Measurements from ENCODE around the gene SCG2. TPM values are rescaled to one million over a fixed set of nuclear protein-coding genes. Genes with fewer than 3 reads are reported as not detected.

SCG2 gene, protein sequence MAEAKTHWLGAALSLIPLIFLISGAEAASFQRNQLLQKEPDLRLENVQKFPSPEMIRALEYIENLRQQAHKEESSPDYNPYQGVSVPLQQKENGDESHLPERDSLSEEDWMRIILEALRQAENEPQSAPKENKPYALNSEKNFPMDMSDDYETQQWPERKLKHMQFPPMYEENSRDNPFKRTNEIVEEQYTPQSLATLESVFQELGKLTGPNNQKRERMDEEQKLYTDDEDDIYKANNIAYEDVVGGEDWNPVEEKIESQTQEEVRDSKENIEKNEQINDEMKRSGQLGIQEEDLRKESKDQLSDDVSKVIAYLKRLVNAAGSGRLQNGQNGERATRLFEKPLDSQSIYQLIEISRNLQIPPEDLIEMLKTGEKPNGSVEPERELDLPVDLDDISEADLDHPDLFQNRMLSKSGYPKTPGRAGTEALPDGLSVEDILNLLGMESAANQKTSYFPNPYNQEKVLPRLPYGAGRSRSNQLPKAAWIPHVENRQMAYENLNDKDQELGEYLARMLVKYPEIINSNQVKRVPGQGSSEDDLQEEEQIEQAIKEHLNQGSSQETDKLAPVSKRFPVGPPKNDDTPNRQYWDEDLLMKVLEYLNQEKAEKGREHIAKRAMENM
- total RNA-seq (under 1 TPM in 1 of 5 experiments, not detected in 4; 0.12 TPM), polyA plus RNA-seq (not detected), total RNA-seq (not detected)

DNA sequence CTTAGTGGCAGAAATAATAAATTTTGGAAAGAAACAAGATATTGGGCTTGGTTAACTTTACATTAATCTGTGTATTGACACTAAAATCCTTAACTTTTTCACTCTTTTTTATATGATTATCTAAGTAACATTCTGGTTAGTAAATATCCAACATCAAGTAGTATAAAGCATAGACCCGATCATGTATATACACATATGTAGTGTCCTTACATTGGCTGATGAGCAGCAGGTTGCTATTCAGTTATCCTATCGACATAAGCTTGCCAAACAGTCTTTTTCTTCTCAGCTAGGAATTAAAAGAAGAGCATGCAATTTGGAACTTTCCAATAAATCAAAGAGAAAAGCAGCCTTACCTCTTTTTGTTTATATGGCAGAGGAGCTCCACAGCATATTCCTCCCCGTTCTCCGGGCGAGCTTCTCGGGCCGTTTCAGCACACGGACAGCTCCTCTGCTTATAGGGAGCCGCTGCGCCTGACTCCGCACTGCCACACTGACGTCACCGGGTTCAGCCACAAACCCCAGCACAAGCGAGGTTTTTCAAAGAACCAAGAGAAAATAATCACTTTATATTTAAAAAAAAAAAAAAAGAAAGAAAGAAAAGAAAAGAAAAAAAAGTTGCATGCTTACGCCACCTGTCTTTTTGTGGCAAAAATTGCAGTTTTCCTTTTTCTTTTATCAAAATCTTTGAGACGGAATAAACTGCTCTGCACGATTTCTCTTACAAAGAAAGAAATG lies at the start of gene SCG2:
TSS of gene SCG2 (minus strand) at position 430 of the 735 bp plus-strand sequence. CDS start 3,079 bp downstream, outside the sequence.
- Histone ChIP-seq H3K9me3 (ENCODE audit: control insufficient read depth in 2 of 3, low read length in 3 of 3) (no peaks in the 10 kb centered on the region), H3K36me3 (ENCODE audit: control insufficient read depth in 2 of 3, insufficient read depth in 3 of 3, low read length in 3 of 3) (no peaks in the 10 kb centered on the region), H3K4me3 (ENCODE audit: low read length) (no peak within 1 kb of the TSS), H3K27ac (ENCODE audit: low read depth, low read length) (no peak within 1 kb of the TSS), H3K4me1 (ENCODE audit: control insufficient read depth in 2 of 2, insufficient read depth in 2 of 2, low read length in 2 of 2) (no peaks in the 10 kb centered on the region), H3K27me3 (ENCODE audit: control insufficient read depth in 2 of 2, insufficient read depth in 2 of 2, low read length in 2 of 2) (peaks cover 0 to 5% of the 10 kb centered on the region in 2 donors)
- peak; percentile 68 for ATAC-seq
- POLR2A ChIA-PET = no interaction called here
- DNase-seq = peak in 8 of 9 donors; percentile 2 to 30 (median 12)
- Mint-ChIP-seq H3K27me3 (peaks cover 6 to 27% (median 19%) of the 10 kb centered on the region in 5 donors), H3K36me3 (peaks cover 0 to 5% (median 0%) of the 10 kb centered on the region in 5 donors), H3K4me1 (peaks cover 0 to 6% (median 0%) of the 10 kb centered on the region in 7 donors), H3K9me3 (peaks cover 0 to 5% (median 0%) of the 10 kb centered on the region in 11 donors), H3K27ac (peak within 1 kb of the TSS in 1 of 9 donors; percentile 38), H3K4me3 (peak within 1 kb of the TSS in 2 of 10 donors; percentile 38 to 39)
- CTCF ChIA-PET = no interaction called here
- intact Hi-C loops (cut with micrococcal nuclease) = no loop called here

DNA sequence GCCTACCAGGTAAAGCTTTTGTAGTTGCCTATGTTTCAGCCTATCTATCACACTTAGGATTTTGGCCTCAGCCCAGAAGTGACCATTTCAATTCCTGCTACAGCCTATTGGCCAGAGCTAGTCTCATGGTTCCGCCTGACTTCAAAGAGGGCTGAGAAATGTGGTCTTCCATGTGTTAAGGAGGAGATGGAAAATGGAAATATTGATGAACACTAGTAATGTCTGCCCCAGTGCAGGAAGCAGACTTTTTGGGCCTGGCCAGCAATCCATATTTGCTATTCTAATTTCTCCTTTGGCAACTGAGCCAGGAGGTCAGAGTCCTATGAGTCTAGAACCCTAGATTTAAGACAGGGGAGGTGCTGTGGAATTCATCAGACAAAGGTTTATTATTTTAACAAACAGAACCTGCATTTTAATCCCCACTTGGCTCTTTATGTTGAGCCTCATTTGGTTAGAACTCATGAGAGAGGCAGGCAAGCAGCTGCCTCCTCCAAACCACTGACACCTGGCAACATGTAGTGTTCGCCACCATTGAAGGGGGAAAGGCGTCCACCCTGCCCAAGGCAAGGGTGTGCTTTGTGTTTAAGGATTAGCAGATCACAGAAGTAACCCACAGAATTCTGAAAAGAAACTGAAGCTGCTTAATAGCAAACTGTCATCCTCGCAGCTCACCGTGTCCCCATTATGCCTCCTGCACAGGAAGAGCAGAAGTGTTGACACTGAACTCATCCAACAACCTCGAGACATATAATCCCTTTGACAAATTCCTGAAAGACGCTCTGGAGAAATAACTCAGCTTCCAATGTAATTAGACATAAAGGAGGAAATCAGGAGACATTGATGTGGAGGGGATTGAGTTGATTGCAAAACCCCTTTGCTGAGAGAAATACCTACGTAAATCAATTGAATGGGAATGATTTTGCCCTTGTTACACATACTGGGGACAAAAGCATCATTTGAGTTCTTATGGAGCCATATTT lies 47.7 kb upstream of the SCG2 start:
- no peaks in the 10 kb centered on the region for H3K4me1 Mint-ChIP-seq
- ChIA-PET POLR2A (no interaction called here), CTCF (no interaction called here)
- no peaks in the 10 kb centered on the region for H3K36me3 Mint-ChIP-seq
- no peak for DNase-seq
- Histone ChIP-seq H3K27ac (ENCODE audit: low read depth, low read length) (no peak overlapping the region), H3K4me3 (ENCODE audit: low read length) (no peak overlapping the region), H3K9me3 (ENCODE audit: control insufficient read depth in 2 of 3, low read length in 3 of 3) (no peaks in the 10 kb centered on the region), H3K27me3 (ENCODE audit: control insufficient read depth in 2 of 2, insufficient read depth in 2 of 2, low read length in 2 of 2) (no peaks in the 10 kb centered on the region), H3K4me1 (ENCODE audit: control insufficient read depth in 2 of 2, insufficient read depth in 2 of 2, low read length in 2 of 2) (no peaks in the 10 kb centered on the region), H3K36me3 (ENCODE audit: control insufficient read depth in 2 of 3, insufficient read depth in 3 of 3, low read length in 3 of 3) (no peaks in the 10 kb centered on the region)
- ATAC-seq = no peak
- peaks cover 2 to 28% (median 14%) of the 10 kb centered on the region in 5 donors for H3K27me3 Mint-ChIP-seq
- no peak overlapping the region for H3K4me3 Mint-ChIP-seq
- intact Hi-C loops (cut with micrococcal nuclease) = no loop called here
- H3K27ac Mint-ChIP-seq = no peak overlapping the region
- H3K9me3 Mint-ChIP-seq = peaks cover 0 to 6% (median 2%) of the 10 kb centered on the region in 11 donors

DNA sequence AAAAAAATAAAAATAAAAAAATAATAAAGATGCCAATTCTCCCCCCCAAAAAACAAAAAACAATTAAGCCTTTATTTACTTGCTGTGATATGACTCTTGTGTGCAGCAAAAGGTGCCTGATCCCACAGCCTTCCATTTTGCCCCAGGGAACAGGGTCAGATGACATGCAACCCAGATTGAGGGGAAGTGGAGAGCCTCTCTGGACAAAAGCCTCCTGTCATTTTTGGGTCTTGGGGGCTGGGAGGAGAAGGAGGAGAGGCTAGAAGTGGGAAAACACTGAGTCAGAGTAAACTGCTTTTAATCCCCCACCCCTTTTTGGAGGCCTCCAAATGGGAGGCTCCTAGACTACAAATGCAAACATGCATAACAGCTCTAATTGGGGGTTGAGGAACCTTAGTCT lies 46.6 kb upstream of the SCG2 start:
- Mint-ChIP-seq H3K27me3 (peaks cover 4 to 26% (median 10%) of the 10 kb centered on the region in 5 donors), H3K36me3 (no peaks in the 10 kb centered on the region), H3K4me1 (no peaks in the 10 kb centered on the region), H3K27ac (no peak overlapping the region), H3K4me3 (no peak overlapping the region), H3K9me3 (peaks cover 0 to 6% (median 0%) of the 10 kb centered on the region in 11 donors)
- H3K4me3 ChIP-seq (ENCODE audit: low read length) = no peak overlapping the region
- no peaks in the 10 kb centered on the region for H3K4me1 ChIP-seq (ENCODE audit: control insufficient read depth in 2 of 2, insufficient read depth in 2 of 2, low read length in 2 of 2)
- H3K9me3 ChIP-seq (ENCODE audit: control insufficient read depth in 2 of 3, low read length in 3 of 3) = no peaks in the 10 kb centered on the region
- CTCF ChIA-PET = no interaction called here
- intact Hi-C loops (cut with micrococcal nuclease) = no loop called here
- no peak overlapping the region for H3K27ac ChIP-seq (ENCODE audit: low read depth, low read length)
- DNase-seq = no peak
- ATAC-seq = no peak
- POLR2A ChIA-PET = no interaction called here
- H3K27me3 ChIP-seq (ENCODE audit: control insufficient read depth in 2 of 2, insufficient read depth in 2 of 2, low read length in 2 of 2) = no peaks in the 10 kb centered on the region
- H3K36me3 ChIP-seq (ENCODE audit: control insufficient read depth in 2 of 3, insufficient read depth in 3 of 3, low read length in 3 of 3) = no peaks in the 10 kb centered on the region

DNA sequence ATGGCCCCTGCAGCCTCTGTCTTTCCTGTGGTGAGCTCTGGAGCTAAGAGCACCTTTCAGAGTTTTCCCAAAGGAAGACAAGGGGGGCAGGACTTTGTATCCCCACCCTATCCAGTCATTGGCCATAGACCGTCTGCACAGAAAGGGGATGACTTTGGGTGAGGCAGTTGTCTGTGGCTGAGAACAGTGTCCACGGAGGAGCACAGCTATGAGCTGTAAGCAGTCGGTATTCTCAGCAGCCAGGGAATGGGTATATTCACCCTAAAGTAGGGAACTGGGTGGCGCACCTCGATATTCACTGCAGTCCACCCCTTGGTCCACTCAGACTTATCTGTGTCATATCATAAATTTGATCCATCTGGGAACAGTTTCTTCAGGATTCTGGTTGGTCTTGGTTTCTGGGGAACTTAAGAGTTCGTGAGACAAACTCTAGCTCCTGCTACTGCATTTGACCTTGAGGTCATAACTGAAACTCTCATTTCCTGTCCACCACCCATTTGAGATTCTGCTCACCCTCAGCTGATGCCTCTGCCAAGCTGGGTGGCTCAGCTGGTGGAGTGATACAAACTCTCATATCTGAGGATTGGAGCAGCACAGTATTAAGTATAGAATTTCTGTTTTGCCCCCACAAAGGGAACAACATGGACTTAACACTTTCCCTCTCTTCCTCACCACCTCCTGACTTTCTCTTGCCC lies 45.2 kb upstream of the SCG2 start:
- POLR2A ChIA-PET = no interaction called here
- peaks cover 4 to 23% (median 7%) of the 10 kb centered on the region in 5 donors for H3K27me3 Mint-ChIP-seq

DNA sequence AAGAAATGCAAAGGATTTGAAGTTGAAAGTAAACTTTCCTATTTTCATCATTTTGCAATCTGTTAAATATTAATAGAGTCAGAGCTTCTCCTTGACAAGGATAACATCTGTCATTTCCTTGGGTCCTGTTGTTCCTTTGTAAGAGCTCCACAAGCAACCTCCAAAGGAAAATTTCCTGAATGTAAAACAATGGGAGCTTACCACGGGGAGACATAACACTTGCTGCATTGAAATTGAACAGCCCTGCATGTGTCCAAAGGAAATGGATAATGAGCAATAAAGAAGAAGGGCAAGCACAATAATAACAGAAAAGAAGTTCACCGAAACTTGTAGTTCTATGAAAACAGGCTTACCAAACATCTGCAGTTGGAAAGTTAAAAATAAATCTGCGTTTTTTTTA lies 42.0 kb upstream of the SCG2 start:
- CTCF ChIA-PET = no interaction called here
- Histone ChIP-seq H3K9me3 (ENCODE audit: control insufficient read depth in 2 of 3, low read length in 3 of 3) (no peaks in the 10 kb centered on the region), H3K4me1 (ENCODE audit: control insufficient read depth in 2 of 2, insufficient read depth in 2 of 2, low read length in 2 of 2) (no peaks in the 10 kb centered on the region), H3K4me3 (ENCODE audit: low read length) (no peak overlapping the region), H3K36me3 (ENCODE audit: control insufficient read depth in 2 of 3, insufficient read depth in 3 of 3, low read length in 3 of 3) (no peaks in the 10 kb centered on the region), H3K27me3 (ENCODE audit: control insufficient read depth in 2 of 2, insufficient read depth in 2 of 2, low read length in 2 of 2) (no peaks in the 10 kb centered on the region), H3K27ac (ENCODE audit: low read depth, low read length) (no peak overlapping the region)
- H3K9me3 Mint-ChIP-seq = peaks cover 0 to 5% (median 0%) of the 10 kb centered on the region in 11 donors
- peaks cover 0 to 19% (median 6%) of the 10 kb centered on the region in 5 donors for H3K27me3 Mint-ChIP-seq
- ATAC-seq = no peak
- intact Hi-C loops (cut with micrococcal nuclease) = no loop called here
- POLR2A ChIA-PET = no interaction called here
- no peak overlapping the region for H3K27ac Mint-ChIP-seq
- no peak for DNase-seq
- no peaks in the 10 kb centered on the region for H3K36me3 Mint-ChIP-seq
- no peak overlapping the region for H3K4me3 Mint-ChIP-seq
- H3K4me1 Mint-ChIP-seq = no peaks in the 10 kb centered on the region

More for the DNA sequence above, 45.2 kb upstream of the SCG2 start:
- Mint-ChIP-seq H3K27ac (no peak overlapping the region), H3K4me3 (no peak overlapping the region), H3K9me3 (peaks cover 0 to 2% (median 0%) of the 10 kb centered on the region in 11 donors), H3K36me3 (no peaks in the 10 kb centered on the region), H3K4me1 (no peaks in the 10 kb centered on the region)
- Histone ChIP-seq H3K4me3 (ENCODE audit: low read length) (no peak overlapping the region), H3K27me3 (ENCODE audit: control insufficient read depth in 2 of 2, insufficient read depth in 2 of 2, low read length in 2 of 2) (no peaks in the 10 kb centered on the region), H3K27ac (ENCODE audit: low read depth, low read length) (no peak overlapping the region), H3K36me3 (ENCODE audit: control insufficient read depth in 2 of 3, insufficient read depth in 3 of 3, low read length in 3 of 3) (no peaks in the 10 kb centered on the region), H3K4me1 (ENCODE audit: control insufficient read depth in 2 of 2, insufficient read depth in 2 of 2, low read length in 2 of 2) (no peaks in the 10 kb centered on the region), H3K9me3 (ENCODE audit: control insufficient read depth in 2 of 3, low read length in 3 of 3) (no peaks in the 10 kb centered on the region)
- CTCF ChIA-PET = no interaction called here
- ATAC-seq = no peak
- DNase-seq = no peak
- intact Hi-C loops (cut with micrococcal nuclease) = no loop called here

Data from naive thymus-derived CD4-positive, alpha-beta T cell (primary cell).